K562 (cell line): ENCODE measurements around the gene RBM18. TPM values are rescaled to one million over a fixed set of nuclear protein-coding genes. Genes with fewer than 3 reads are reported as not detected.

Source experiments
- ATAC-seq: fragments of 200-7000 bp; cut with Tn5 transposase; 3 replicates; pipeline ENCODE4 v1.9.1; 2020; ENCODE audit warnings: moderate library complexity
- BruUV-seq: library from RNA; stranded (reverse); fragments of 400-500 nt; replicated peaks from 2 replicates; lab custom pipeline; 2021; lab: Mats Ljungman, UMichigan
- CTCF ChIA-PET: fragments of 300-600 bp; formaldehyde crosslinking; extraction: SDS; loops from one replicate; lab custom pipeline; 2021; ENCODE audit warnings: low intra/inter-chr PET ratio; lab: Yijun Ruan, JAX
- POLR2A ChIA-PET: fragments of 300-600, 350-650 bp; sonication (Branson Sonifier 250); formaldehyde crosslinking; extraction: SDS; loops from one replicate; lab custom pipeline; 2021; ENCODE audit warnings: antibody characterized with exemption, inconsistent platforms; lab: Yijun Ruan, JAX
- DNase-seq, 4 experiments: peaks; one replicate each; pipeline versions ENCODE4 v3.0.0 to v3.0.0-alpha.2; 2011 to 2018; ENCODE audit warnings: low spot score in 3 of 4, mixed read lengths in 3 of 4; ENCODE audit errors: extremely low read depth in 1 of 4
- FAIRE-seq: peaks from 2 replicates; lab custom pipeline; 2011; peaks lifted over from hg19 to GRCh38; lab: Jason Lieb, UNC
- H2AFZ ChIP-seq: 2 replicates; pipeline ENCODE4 v1.6.0; 2011; ENCODE audit warnings: low read depth, low read length, control low read depth, inconsistent platforms
- H3K27ac ChIP-seq: fragments of 200-600 bp; 3 replicates; pipeline ENCODE4 v1.8.0; 2011; ENCODE audit warnings: low read depth, mild to moderate bottlenecking, control low read depth, inconsistent platforms, low read length, moderate library complexity, mixed read lengths; ENCODE audit errors: extremely low read depth
- H3K27me3 ChIP-seq, 2 experiments: fragments of 300-600 bp in 1 of 2; 2 replicates in 1 of 2; 3 replicates in 1 of 2; pipeline versions ENCODE4 v1.6.0 to v1.8.0; 2011; ENCODE audit warnings: inconsistent platforms in 2 of 2, low read length in 2 of 2, mild to moderate bottlenecking in 1 of 2, mixed read lengths in 1 of 2, moderate library complexity in 1 of 2; ENCODE audit not compliant: control insufficient read depth in 2 of 2, insufficient read depth in 2 of 2
- H3K36me3 ChIP-seq: fragments of 300-600 bp; 3 replicates; pipeline ENCODE4 v1.8.0; 2011; ENCODE audit warnings: mild to moderate bottlenecking, low read length, inconsistent platforms; ENCODE audit not compliant: control insufficient read depth, insufficient read depth
- H3K4me1 ChIP-seq, 2 experiments: fragments of 200-600 bp in 1 of 2; replicated peaks in 1 of 2; 2 replicates in 1 of 2; 3 replicates in 1 of 2; pipeline versions ENCODE4 v1.5.1 to v1.8.0; 2011; ENCODE audit warnings: inconsistent platforms in 2 of 2, low read length in 2 of 2, mild to moderate bottlenecking in 1 of 2, mixed read lengths in 1 of 2, moderate library complexity in 1 of 2; ENCODE audit not compliant: control insufficient read depth in 2 of 2, insufficient read depth in 2 of 2
- H3K4me2 ChIP-seq: 2 replicates; pipeline ENCODE4 v1.6.1; 2011; ENCODE audit warnings: low read length, control low read depth, inconsistent platforms, mixed read lengths; ENCODE audit not compliant: insufficient read depth
- H3K4me3 ChIP-seq: fragments of 200-600 bp; sonication (generic), shearing (Covaris generic); 2 replicates; pipeline ENCODE4 v1.5.1; 2016; ENCODE audit warnings: control low read depth, inconsistent platforms
- H3K79me2 ChIP-seq: fragments of 200-600 bp; 3 replicates; pipeline ENCODE4 v1.8.0; 2011; ENCODE audit warnings: low read length, inconsistent platforms; ENCODE audit not compliant: control insufficient read depth, insufficient read depth
- H3K9ac ChIP-seq, 2 experiments: 2 replicates each; pipeline versions ENCODE4 v1.6.0 to v1.6.1; 2011; ENCODE audit warnings: low read depth in 2 of 2, low read length in 2 of 2, control low read depth in 1 of 2, inconsistent platforms in 1 of 2, mild to moderate bottlenecking in 1 of 2, mixed read lengths in 1 of 2; ENCODE audit not compliant: insufficient read depth in 1 of 2
- H3K9me1 ChIP-seq: one replicate; pipeline ENCODE4 v1.6.0; 2011; ENCODE audit warnings: inconsistent platforms, mild to moderate bottlenecking, low read length, moderate library complexity; ENCODE audit not compliant: control insufficient read depth, insufficient read depth
- H3K9me3 ChIP-seq: replicated peaks from 2 replicates; pipeline ENCODE4 v1.5.1; 2011; ENCODE audit warnings: low read depth, low read length, inconsistent platforms; ENCODE audit not compliant: control insufficient read depth, insufficient read depth
- H4K20me1 ChIP-seq: replicated peaks from 2 replicates; pipeline ENCODE4 v1.6.1; 2011; ENCODE audit warnings: low read length, inconsistent platforms, mixed read lengths; ENCODE audit not compliant: control insufficient read depth, insufficient read depth
- GABPB1 ChIP-seq: sonication (generic); formaldehyde crosslinking; IDR thresholded peaks from 2 replicates; pipeline ENCODE4 v1.8.0; 2022; ENCODE audit warnings: mild to moderate bottlenecking, missing genetic modification reagents
- NFATC3 ChIP-seq: fragments of 450-650 bp; IDR thresholded peaks from 2 replicates; pipeline ENCODE4 v1.6.1; 2017; ENCODE audit warnings: mild to moderate bottlenecking
- PCBP1 ChIP-seq: fragments of 200-400 bp; formaldehyde crosslinking; IDR thresholded peaks from 2 replicates; pipeline ENCODE4 v1.6.1; 2018; ENCODE audit warnings: mild to moderate bottlenecking, low read depth, low read length; ENCODE audit not compliant: poor library complexity, severe bottlenecking
- PTBP1 ChIP-seq: fragments of 200-400 bp; formaldehyde crosslinking; IDR thresholded peaks from 2 replicates; pipeline ENCODE4 v1.6.1; 2017; ENCODE audit warnings: low read depth, low read length
- RBBP5 ChIP-seq: fragments of 200-600 bp; sonication (generic); IDR thresholded peaks from 2 replicates; pipeline ENCODE4 v1.6.1; 2012; ENCODE audit warnings: borderline replicate concordance, mild to moderate bottlenecking, low read length, control low read depth, inconsistent platforms; ENCODE audit not compliant: insufficient read depth, poor library complexity, severe bottlenecking
- REST ChIP-seq, 2 experiments: fragments of 450-650 bp; formaldehyde crosslinking in 1 of 2; IDR thresholded peaks; 2 replicates each; pipeline versions ENCODE4 v1.4.0 to v1.6.1; 2014 to 2020; ENCODE audit warnings: mild to moderate bottlenecking in 2 of 2, borderline replicate concordance in 1 of 2, low read depth in 1 of 2
- WHSC1 ChIP-seq: IDR thresholded peaks from one replicate; pipeline ENCODE4 v1.6.1; 2012; ENCODE audit warnings: low read length, control low read depth, inconsistent platforms
- ZBTB33 ChIP-seq: sonication (generic); formaldehyde crosslinking; IDR thresholded peaks from 2 replicates; pipeline ENCODE4 v1.8.1; 2023; ENCODE audit warnings: mild to moderate bottlenecking, missing genetic modification reagents
- ZNF561 ChIP-seq: fragments of 450-650 bp; formaldehyde crosslinking; conservative IDR thresholded peaks from 2 replicates; pipeline ENCODE4 v1.4.0; 2020; ENCODE audit warnings: mild to moderate bottlenecking, moderate library complexity
- WGBS: fragments of 100-300 bp; shearing (Covaris generic); methylation state at CpG from one replicate; pipeline ENCODE4 v1.1.6; 2016; ENCODE audit warnings: low coverage, mixed read lengths; ENCODE audit not compliant: insufficient coverage; ENCODE audit errors: missing lambda C conversion rate; 5-methylcytosine and 5-hydroxymethylcytosine counted together
- in situ Hi-C: fragments of 300-500 bp; cut with MboI; formaldehyde crosslinking; loops from 4 replicates; pipeline ENCODE4 v1.15.0; 2018; ENCODE audit warnings: inconsistent platforms, mixed read lengths
- intact Hi-C: fragments of 100-400 bp; cut with micrococcal nuclease; formaldehyde crosslinking; loops from 2 replicates; pipeline ENCODE4 v1.14.2; 2022
- polyA plus RNA-seq, 8 experiments: library from polyadenylated mRNA; depleted of rRNA in 4 of 8; stranded (reverse) in 5 of 8; unstranded in 3 of 8; fragments of >200 nt; fragmentation: Nextera tagmentation in 2 of 8; fragmentation: Illumina TruSeq in 1 of 8; extraction: Ambion mirVana in 2 of 8; extraction: Trizol in 1 of 8; gene quantifications; 2 replicates each; pipeline versions ENCODE4 v1.2.1 to v1.2.3, GENCODE V29; 2011 to 2014; ENCODE audit warnings: inconsistent platforms in 1 of 8, missing spikeins in 1 of 8
- total RNA-seq, 7 experiments: library from RNA; depleted of rRNA in 6 of 7; stranded (reverse); fragments of >200 nt in 6 of 7; fragmentation: Illumina TruSeq in 2 of 7; extraction: Trizol in 2 of 7; gene quantifications; 2 replicates each; pipeline versions ENCODE4 v1.2.1 to v1.2.3, GENCODE V29; 2011 to 2021; ENCODE audit warnings: low replicate concordance in 1 of 7
- TF ChIP-seq, protein P1 (sequence below): sonication (generic); formaldehyde crosslinking; IDR thresholded peaks from 2 replicates; pipeline ENCODE4 v1.8.1; 2023; ENCODE audit warnings: mild to moderate bottlenecking, missing genetic modification reagents

The RBM18 gene
- total and polyA plus RNA-seq, 9 of the 15 experiments (the other 6 are each of a cell fraction or from before 2014, with no cell fraction given) = 7.9 to 86.3 (median 34.0) TPM

DNA sequence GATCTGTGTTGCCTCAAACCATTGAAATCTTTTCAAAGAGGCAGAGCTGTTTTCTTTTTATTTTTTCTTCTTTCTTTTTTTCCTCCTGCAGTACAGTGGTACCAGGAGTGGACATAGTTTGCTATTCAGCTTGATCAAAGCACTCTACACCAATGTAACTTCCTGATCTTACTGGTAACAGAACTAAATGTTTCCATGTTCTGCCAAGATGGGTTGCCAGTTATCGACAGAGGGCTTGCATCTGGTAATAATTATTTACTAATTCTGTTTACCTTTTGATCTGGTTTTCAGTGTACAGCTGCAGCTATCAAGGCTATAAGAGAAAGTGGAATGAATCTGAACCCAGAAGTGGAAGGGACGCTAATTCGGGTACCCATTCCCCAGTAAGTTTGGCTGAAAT is 26.8 kb upstream of the RBM18 start:
- Histone ChIP-seq H3K4me2 (no peak overlapping the region), H3K4me1 (no peaks in the 10 kb centered on the region), H2AFZ (no peak overlapping the region), H3K9ac (no peak overlapping the region), H3K27me3 (no peaks in the 10 kb centered on the region), H4K20me1 (no peaks in the 10 kb centered on the region), H3K36me3 (peaks cover 88% of the 10 kb centered on the region), H3K9me3 (no peaks in the 10 kb centered on the region), H3K4me3 (no peak overlapping the region), H3K79me2 (no peaks in the 10 kb centered on the region), H3K27ac (no peak overlapping the region), H3K9me1 (no peaks in the 10 kb centered on the region)
- POLR2A ChIA-PET = interaction anchor here (1.2 kb wide), 1 partner anchor 21 kb away, joined by 3 read pairs; no protein-coding TSS in a partner anchor
- CTCF ChIA-PET = no interaction called here
- FAIRE-seq (peak; percentile 65), DNase-seq (no peak), ATAC-seq (no peak)
- intact Hi-C loops = no loop called here
- BruUV-seq = no TSS peak
- WGBS = 100% methylated on average over 3 of the region's 3 CpGs
- in situ Hi-C loops = no loop called here
- TF ChIP-seq RBBP5 (no peak), GABPB1 (CRISPR knock-in tag) (no peak), ZNF561 (CRISPR knock-in tag) (no peak), WHSC1 (no peak), REST (IDR thresholded peaks at IDR 0.05; ENCODE audit: borderline replicate concordance) (no peak), REST (CRISPR knock-in tag; IDR thresholded peaks at IDR 0.05; ENCODE audit: low read depth) (no peak), ZBTB33 (CRISPR knock-in tag) (no peak), PCBP1 (no peak), NFATC3 (no peak), PTBP1 (no peak)
- TF ChIP-seq, protein P1, sequence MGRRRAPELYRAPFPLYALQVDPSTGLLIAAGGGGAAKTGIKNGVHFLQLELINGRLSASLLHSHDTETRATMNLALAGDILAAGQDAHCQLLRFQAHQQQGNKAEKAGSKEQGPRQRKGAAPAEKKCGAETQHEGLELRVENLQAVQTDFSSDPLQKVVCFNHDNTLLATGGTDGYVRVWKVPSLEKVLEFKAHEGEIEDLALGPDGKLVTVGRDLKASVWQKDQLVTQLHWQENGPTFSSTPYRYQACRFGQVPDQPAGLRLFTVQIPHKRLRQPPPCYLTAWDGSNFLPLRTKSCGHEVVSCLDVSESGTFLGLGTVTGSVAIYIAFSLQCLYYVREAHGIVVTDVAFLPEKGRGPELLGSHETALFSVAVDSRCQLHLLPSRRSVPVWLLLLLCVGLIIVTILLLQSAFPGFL (CRISPR knock-in tag) = no peak
